WTC11 (cell line): ENCODE measurements around the gene GAD2. TPM values are rescaled to one million over a fixed set of nuclear protein-coding genes. Genes with fewer than 3 reads are reported as not detected.

Experiments
- ATAC-seq: fragments of 200-7000 bp; cut with Tn5 transposase; 2 replicates; pipeline ENCODE4 v1.10.0; 2021; ENCODE audit warnings: mild to moderate bottlenecking, moderate library complexity
- CTCF ChIA-PET: fragments of 300-600 bp; sonication (Branson Sonifier 250); formaldehyde crosslinking; loops from one replicate; lab custom pipeline; 2021; ENCODE audit warnings: antibody characterized with exemption; lab: Charles Lee
- POLR2A ChIA-PET: fragments of 350-600 bp; sonication (Branson Sonifier 250); formaldehyde crosslinking; loops from one replicate; lab custom pipeline; 2021; ENCODE audit warnings: antibody characterized with exemption; lab: Charles Lee
- DNase-seq: peaks from one replicate; pipeline ENCODE4 v3.0.0; 2021; ENCODE audit warnings: low spot score
- H3K27ac Mint-ChIP-seq: 2 replicates; pipeline ENCODE4 v1.8.0; 2021; ENCODE audit warnings: mixed read lengths
- H3K27me3 Mint-ChIP-seq: 2 replicates; pipeline ENCODE4 v1.8.0; 2021; ENCODE audit warnings: low read depth, mild to moderate bottlenecking, moderate library complexity, mixed read lengths
- H3K36me3 Mint-ChIP-seq: 2 replicates; pipeline ENCODE4 v1.8.0; 2021; ENCODE audit warnings: mixed read lengths
- H3K4me1 Mint-ChIP-seq: 2 replicates; pipeline ENCODE4 v1.8.0; 2022; ENCODE audit warnings: mixed read lengths
- H3K4me3 Mint-ChIP-seq: 2 replicates; pipeline ENCODE4 v1.8.0; 2021; ENCODE audit warnings: mild to moderate bottlenecking, moderate library complexity, mixed read lengths
- H3K9me3 Mint-ChIP-seq: 2 replicates; pipeline ENCODE4 v1.8.0; 2021; ENCODE audit warnings: mixed read lengths
- ATF1 ChIP-seq: sonication (generic); formaldehyde crosslinking; IDR thresholded peaks from 2 replicates; pipeline ENCODE4 v1.8.1; 2023; ENCODE audit warnings: mild to moderate bottlenecking, moderate library complexity, missing genetic modification reagents
- CREB1 ChIP-seq: sonication (generic); formaldehyde crosslinking; IDR thresholded peaks from 2 replicates; pipeline ENCODE4 v1.8.0; 2023; ENCODE audit warnings: mild to moderate bottlenecking, missing genetic modification reagents
- CTCF ChIP-seq: fragments of 200-600 bp; IDR thresholded peaks from 2 replicates; pipeline ENCODE4 v1.8.0; 2022; ENCODE audit warnings: antibody characterized with exemption
- ELF4 ChIP-seq: sonication (generic); formaldehyde crosslinking; IDR thresholded peaks from 2 replicates; pipeline ENCODE4 v1.8.1; 2022; ENCODE audit warnings: low read depth, mild to moderate bottlenecking, moderate library complexity, missing genetic modification reagents
- ERG ChIP-seq: fragments of 250-450 bp; sonication (Bioruptor Pico); IDR thresholded peaks from 2 replicates; pipeline ENCODE4 v1.8.0; 2021; ENCODE audit warnings: mild to moderate bottlenecking
- ETV6 ChIP-seq: sonication (generic); formaldehyde crosslinking; IDR thresholded peaks from 2 replicates; pipeline ENCODE4 v1.8.1; 2022; ENCODE audit warnings: mild to moderate bottlenecking, missing genetic modification reagents
- FOXJ3 ChIP-seq: sonication (generic); formaldehyde crosslinking; IDR thresholded peaks from 2 replicates; pipeline ENCODE4 v1.9.0; 2021; ENCODE audit warnings: missing genetic modification reagents, mild to moderate bottlenecking, borderline replicate concordance
- FOXP1 ChIP-seq: sonication (generic); formaldehyde crosslinking; IDR thresholded peaks from 2 replicates; pipeline ENCODE4 v1.8.0; 2022; ENCODE audit warnings: missing genetic modification reagents, mild to moderate bottlenecking, moderate library complexity, borderline replicate concordance
- IRF1 ChIP-seq: sonication (generic); formaldehyde crosslinking; IDR thresholded peaks from 2 replicates; pipeline ENCODE4 v1.8.0; 2023; ENCODE audit warnings: missing genetic modification reagents
- OVOL2 ChIP-seq: fragments of 250-450 bp; sonication (Bioruptor Pico); IDR thresholded peaks from 2 replicates; pipeline ENCODE4 v1.9.0; 2021; ENCODE audit warnings: mild to moderate bottlenecking, borderline replicate concordance
- SP1 ChIP-seq: sonication (generic); formaldehyde crosslinking; conservative IDR thresholded peaks from 2 replicates; pipeline ENCODE4 v1.8.1; 2022; ENCODE audit warnings: missing genetic modification reagents
- USF2 ChIP-seq: sonication (generic); formaldehyde crosslinking; IDR thresholded peaks from 2 replicates; pipeline ENCODE4 v1.8.1; 2023; ENCODE audit warnings: mild to moderate bottlenecking, missing genetic modification reagents, moderate library complexity
- ZMAT4 ChIP-seq: fragments of 250-450 bp; sonication (Bioruptor Pico); IDR thresholded peaks from 2 replicates; pipeline ENCODE4 v1.9.0; 2021; ENCODE audit warnings: mild to moderate bottlenecking
- ZNF219 ChIP-seq: sonication (generic); formaldehyde crosslinking; IDR thresholded peaks from 2 replicates; pipeline ENCODE4 v1.8.0; 2023; ENCODE audit warnings: missing genetic modification reagents, mild to moderate bottlenecking, borderline replicate concordance
- total RNA-seq: library from RNA; stranded (reverse); gene quantifications from 3 replicates; pipeline ENCODE4 v1.2.3, GENCODE V29; 2021
- TF ChIP-seq, protein P1 (sequence below): sonication (generic); formaldehyde crosslinking; IDR thresholded peaks from 2 replicates; pipeline ENCODE4 v1.8.1; 2022; ENCODE audit warnings: low read depth, mild to moderate bottlenecking, moderate library complexity, missing genetic modification reagents, borderline replicate concordance
- TF ChIP-seq, protein P2 (sequence below): sonication (generic); formaldehyde crosslinking; IDR thresholded peaks from 2 replicates; pipeline ENCODE4 v1.8.0; 2023; ENCODE audit warnings: missing genetic modification reagents, mild to moderate bottlenecking, borderline replicate concordance
- TF ChIP-seq, protein P3 (sequence below): sonication (generic); formaldehyde crosslinking; IDR thresholded peaks from 2 replicates; pipeline ENCODE4 v1.8.0; 2022; ENCODE audit warnings: mild to moderate bottlenecking, missing genetic modification reagents

Gene GAD2
- total RNA-seq, 1 experiment from 2014 or later, result 1.7 TPM

DNA sequence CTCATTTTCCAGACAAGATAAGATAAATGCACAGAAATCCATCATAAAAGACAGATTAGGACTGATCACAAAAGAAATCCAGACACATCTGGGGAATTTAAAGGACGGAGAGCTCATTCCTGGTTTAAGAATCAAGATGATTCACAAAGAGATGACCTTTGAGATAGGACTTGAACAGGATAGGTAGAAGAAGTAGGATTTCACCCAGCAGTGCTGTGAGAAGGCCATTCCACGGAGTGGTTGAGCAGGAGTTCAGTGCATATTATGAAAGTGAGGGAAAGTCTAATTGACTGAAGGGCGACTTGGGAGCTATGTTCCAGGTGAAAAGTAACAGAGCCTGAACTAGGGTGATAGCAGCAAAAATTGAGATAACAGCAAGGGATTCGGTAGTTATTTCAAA, 73.7 kb downstream of the GAD2 start:
- ATAC-seq, result no peak
- no peak for DNase-seq
- Mint-ChIP-seq H3K9me3 (peaks cover 13% of the 10 kb centered on the region), H3K36me3 (no peaks in the 10 kb centered on the region), H3K27ac (no peak overlapping the region), H3K4me3 (no peak overlapping the region), H3K27me3 (no peaks in the 10 kb centered on the region), H3K4me1 (no peaks in the 10 kb centered on the region)
- ChIA-PET CTCF (interaction anchor here (1.2 kb wide), 1 partner anchor 564 kb away, joined by 3 read pairs; no protein-coding TSS in a partner anchor), POLR2A (no interaction called here)
- no peak for TF ChIP-seq SP1 (CRISPR knock-in tag)
- no peak for TF ChIP-seq ETV6
- no peak for TF ChIP-seq ZMAT4 (CRISPR knock-in tag)
- TF ChIP-seq CREB1, result no peak
- TF ChIP-seq ERG (CRISPR knock-in tag), result no peak
- TF ChIP-seq OVOL2 (CRISPR knock-in tag), result no peak
- no peak for TF ChIP-seq USF2 (CRISPR knock-in tag)
- no peak for TF ChIP-seq IRF1 (CRISPR knock-in tag)
- no peak for TF ChIP-seq CTCF
- TF ChIP-seq FOXP1, result no peak
- TF ChIP-seq, protein P1, sequence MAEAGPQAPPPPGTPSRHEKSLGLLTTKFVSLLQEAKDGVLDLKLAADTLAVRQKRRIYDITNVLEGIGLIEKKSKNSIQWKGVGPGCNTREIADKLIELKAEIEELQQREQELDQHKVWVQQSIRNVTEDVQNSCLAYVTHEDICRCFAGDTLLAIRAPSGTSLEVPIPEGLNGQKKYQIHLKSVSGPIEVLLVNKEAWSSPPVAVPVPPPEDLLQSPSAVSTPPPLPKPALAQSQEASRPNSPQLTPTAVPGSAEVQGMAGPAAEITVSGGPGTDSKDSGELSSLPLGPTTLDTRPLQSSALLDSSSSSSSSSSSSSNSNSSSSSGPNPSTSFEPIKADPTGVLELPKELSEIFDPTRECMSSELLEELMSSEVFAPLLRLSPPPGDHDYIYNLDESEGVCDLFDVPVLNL, result no peak
- TF ChIP-seq FOXJ3 (CRISPR knock-in tag), result no peak
- TF ChIP-seq ELF4, result no peak
- TF ChIP-seq ATF1 (CRISPR knock-in tag), result no peak
- TF ChIP-seq, protein P2, sequence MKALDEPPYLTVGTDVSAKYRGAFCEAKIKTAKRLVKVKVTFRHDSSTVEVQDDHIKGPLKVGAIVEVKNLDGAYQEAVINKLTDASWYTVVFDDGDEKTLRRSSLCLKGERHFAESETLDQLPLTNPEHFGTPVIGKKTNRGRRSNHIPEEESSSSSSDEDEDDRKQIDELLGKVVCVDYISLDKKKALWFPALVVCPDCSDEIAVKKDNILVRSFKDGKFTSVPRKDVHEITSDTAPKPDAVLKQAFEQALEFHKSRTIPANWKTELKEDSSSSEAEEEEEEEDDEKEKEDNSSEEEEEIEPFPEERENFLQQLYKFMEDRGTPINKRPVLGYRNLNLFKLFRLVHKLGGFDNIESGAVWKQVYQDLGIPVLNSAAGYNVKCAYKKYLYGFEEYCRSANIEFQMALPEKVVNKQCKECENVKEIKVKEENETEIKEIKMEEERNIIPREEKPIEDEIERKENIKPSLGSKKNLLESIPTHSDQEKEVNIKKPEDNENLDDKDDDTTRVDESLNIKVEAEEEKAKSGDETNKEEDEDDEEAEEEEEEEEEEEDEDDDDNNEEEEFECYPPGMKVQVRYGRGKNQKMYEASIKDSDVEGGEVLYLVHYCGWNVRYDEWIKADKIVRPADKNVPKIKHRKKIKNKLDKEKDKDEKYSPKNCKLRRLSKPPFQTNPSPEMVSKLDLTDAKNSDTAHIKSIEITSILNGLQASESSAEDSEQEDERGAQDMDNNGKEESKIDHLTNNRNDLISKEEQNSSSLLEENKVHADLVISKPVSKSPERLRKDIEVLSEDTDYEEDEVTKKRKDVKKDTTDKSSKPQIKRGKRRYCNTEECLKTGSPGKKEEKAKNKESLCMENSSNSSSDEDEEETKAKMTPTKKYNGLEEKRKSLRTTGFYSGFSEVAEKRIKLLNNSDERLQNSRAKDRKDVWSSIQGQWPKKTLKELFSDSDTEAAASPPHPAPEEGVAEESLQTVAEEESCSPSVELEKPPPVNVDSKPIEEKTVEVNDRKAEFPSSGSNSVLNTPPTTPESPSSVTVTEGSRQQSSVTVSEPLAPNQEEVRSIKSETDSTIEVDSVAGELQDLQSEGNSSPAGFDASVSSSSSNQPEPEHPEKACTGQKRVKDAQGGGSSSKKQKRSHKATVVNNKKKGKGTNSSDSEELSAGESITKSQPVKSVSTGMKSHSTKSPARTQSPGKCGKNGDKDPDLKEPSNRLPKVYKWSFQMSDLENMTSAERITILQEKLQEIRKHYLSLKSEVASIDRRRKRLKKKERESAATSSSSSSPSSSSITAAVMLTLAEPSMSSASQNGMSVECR (CRISPR knock-in tag), result no peak
- TF ChIP-seq, protein P3, sequence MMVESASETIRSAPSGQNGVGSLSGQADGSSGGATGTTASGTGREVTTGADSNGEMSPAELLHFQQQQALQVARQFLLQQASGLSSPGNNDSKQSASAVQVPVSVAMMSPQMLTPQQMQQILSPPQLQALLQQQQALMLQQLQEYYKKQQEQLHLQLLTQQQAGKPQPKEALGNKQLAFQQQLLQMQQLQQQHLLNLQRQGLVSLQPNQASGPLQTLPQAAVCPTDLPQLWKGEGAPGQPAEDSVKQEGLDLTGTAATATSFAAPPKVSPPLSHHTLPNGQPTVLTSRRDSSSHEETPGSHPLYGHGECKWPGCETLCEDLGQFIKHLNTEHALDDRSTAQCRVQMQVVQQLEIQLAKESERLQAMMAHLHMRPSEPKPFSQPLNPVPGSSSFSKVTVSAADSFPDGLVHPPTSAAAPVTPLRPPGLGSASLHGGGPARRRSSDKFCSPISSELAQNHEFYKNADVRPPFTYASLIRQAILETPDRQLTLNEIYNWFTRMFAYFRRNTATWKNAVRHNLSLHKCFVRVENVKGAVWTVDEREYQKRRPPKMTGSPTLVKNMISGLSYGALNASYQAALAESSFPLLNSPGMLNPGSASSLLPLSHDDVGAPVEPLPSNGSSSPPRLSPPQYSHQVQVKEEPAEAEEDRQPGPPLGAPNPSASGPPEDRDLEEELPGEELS (CRISPR knock-in tag), result no peak
- no peak for TF ChIP-seq ZNF219 (CRISPR knock-in tag)
